ENCODE data around the gene BHLHA9. TPM values are rescaled to one million over a fixed set of nuclear protein-coding genes. Genes with fewer than 3 reads are reported as not detected.

The BHLHA9 gene
- total and polyA plus RNA-seq, 2 of the 8 experiments (the other 6 are each of a cell fraction or from before 2014, with no cell fraction given), result 0.29 to 0.34 TPM

- no peak for TF ChIP-seq POLR2A (IDR thresholded peaks at IDR 0.05; ENCODE audit: control extremely low read depth in 1 of 2, low read depth in 2 of 2, low read length in 2 of 2)
Measured at GRCh38 chr17:1232331-1232730, 37.9 kb upstream of the BHLHA9 start (continued).
